Measurements from ENCODE around the gene ROR2. TPM values are rescaled to one million over a fixed set of nuclear protein-coding genes. Genes with fewer than 3 reads are reported as not detected.
A peak's percentile ranks its signal among the peaks of the same experiment; 100 is the strongest.

The ROR2 gene
- polyA plus RNA-seq, 6 donors from 2014 or later: 0.05 TPM; not detected in 5

DNA sequence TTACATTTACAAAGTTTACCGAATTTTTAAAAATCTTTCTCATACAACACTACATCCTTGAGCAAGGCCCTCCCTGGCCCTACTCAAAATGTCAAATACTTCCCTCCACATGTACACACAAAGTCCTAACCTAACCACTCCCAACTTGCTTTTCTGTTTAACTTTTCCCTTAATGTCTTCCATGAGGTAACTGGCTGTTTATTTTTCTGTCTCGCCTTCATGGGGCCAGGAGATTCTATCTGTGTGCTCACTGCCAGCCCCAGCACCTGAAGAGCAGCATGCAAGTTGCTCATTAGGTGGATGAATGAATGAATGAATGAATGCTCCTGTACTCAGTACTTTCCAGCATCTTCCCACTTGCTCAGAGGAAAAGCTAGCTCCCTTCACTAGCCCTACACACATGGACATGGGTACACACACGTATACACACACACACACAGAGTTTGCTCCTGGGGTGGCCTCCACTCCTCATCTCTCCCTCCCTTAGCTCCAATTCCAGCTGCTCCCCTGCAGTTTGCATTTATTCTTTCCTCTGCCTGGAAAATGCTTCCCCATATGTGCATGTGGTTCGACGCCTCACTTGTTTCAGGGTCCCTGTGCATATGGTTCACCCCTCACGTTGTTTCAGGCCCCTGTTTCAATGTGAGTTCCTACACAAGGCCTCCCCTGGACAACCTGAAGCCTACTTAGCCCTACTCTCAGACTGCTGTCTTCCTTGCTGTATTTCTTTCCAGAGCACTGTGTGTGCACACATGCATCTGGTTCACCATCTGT, 165.2 kb downstream of the ROR2 start:
- ATAC-seq (ENCODE audit: low read depth in 2 of 2) (no peak), DNase-seq (no peak)
- peaks cover 0 to 11% of the 10 kb centered on the region in 2 donors for H3K36me3 Mint-ChIP-seq
- no peaks in the 10 kb centered on the region for H3K4me1 Mint-ChIP-seq
- no peak overlapping the region for H3K4me3 Mint-ChIP-seq
- H3K9me3 Mint-ChIP-seq: peaks cover 6 to 19% (median 14%) of the 10 kb centered on the region in 7 donors
- peaks cover 17 to 49% (median 43%) of the 10 kb centered on the region in 3 donors for H3K27me3 Mint-ChIP-seq
- no peak overlapping the region for H3K27ac Mint-ChIP-seq

- H3K27me3 Mint-ChIP-seq: peaks cover 17 to 49% (median 43%) of the 10 kb centered on the region in 3 donors
- H3K9me3 Mint-ChIP-seq: peaks cover 6 to 19% (median 14%) of the 10 kb centered on the region in 7 donors
- H3K36me3 Mint-ChIP-seq: peaks cover 0 to 11% of the 10 kb centered on the region in 2 donors
- DNase-seq (no peak), ATAC-seq (ENCODE audit: low read depth in 2 of 2) (no peak)
- peak overlapping the region in 1 of 6 donors; percentile 76 for H3K27ac Mint-ChIP-seq
- no peaks in the 10 kb centered on the region for H3K4me1 Mint-ChIP-seq
- H3K4me3 Mint-ChIP-seq: peak overlapping the region in 1 of 8 donors; percentile 36
Observed at GRCh38 chr9:91783876-91784672, 166.0 kb downstream of the ROR2 start.

GRCh38 chr9:91783411-91783810, 166.6 kb downstream of the ROR2 start:
- H3K27me3 Mint-ChIP-seq: peaks cover 20 to 49% (median 46%) of the 10 kb centered on the region in 3 donors
- peaks cover 0 to 10% of the 10 kb centered on the region in 2 donors for H3K36me3 Mint-ChIP-seq
- no peak overlapping the region for H3K27ac Mint-ChIP-seq
- H3K9me3 Mint-ChIP-seq: peaks cover 6 to 19% (median 10%) of the 10 kb centered on the region in 7 donors
- ATAC-seq (ENCODE audit: low read depth in 2 of 2): no peak
- no peaks in the 10 kb centered on the region for H3K4me1 Mint-ChIP-seq
- no peak for DNase-seq
- H3K4me3 Mint-ChIP-seq: peak overlapping the region in 1 of 8 donors; percentile 36

GRCh38 chr9:91782708-91783214, 167.3 kb downstream of the ROR2 start:
- ATAC-seq (ENCODE audit: low read depth in 2 of 2): no peak
- Mint-ChIP-seq H3K4me3 (no peak overlapping the region), H3K4me1 (no peaks in the 10 kb centered on the region), H3K27ac (no peak overlapping the region), H3K9me3 (peaks cover 2 to 13% (median 5%) of the 10 kb centered on the region in 7 donors), H3K36me3 (peaks cover 0 to 4% of the 10 kb centered on the region in 2 donors), H3K27me3 (peaks cover 20 to 54% (median 45%) of the 10 kb centered on the region in 3 donors)
- no peak for DNase-seq

DNA sequence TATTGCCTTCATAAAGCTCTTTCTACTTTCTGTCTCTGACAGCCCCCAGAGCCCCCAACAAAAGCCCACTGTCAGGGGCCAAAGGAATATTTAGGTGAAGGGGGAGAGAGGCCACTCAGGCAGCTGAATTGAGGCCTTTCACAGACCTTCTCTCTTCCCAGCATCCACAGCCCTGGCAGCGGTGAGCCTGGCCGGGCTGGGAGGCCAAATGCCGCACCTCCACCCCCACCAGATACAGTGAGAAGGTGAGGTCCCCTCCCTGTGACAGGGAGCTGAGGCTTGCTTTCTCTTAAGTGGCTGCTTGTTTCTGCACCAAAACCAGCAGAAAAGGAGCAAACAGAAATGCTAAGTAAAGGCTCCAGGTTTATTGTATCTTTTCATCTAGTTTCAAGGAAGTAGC, 168.1 kb downstream of the ROR2 start:
- ATAC-seq (ENCODE audit: low read depth in 2 of 2) (no peak), DNase-seq (no peak)
- Mint-ChIP-seq H3K4me3 (no peak overlapping the region), H3K36me3 (no peaks in the 10 kb centered on the region), H3K27me3 (peaks cover 20 to 58% (median 42%) of the 10 kb centered on the region in 3 donors), H3K4me1 (no peaks in the 10 kb centered on the region), H3K27ac (no peak overlapping the region), H3K9me3 (peaks cover 0 to 9% (median 4%) of the 10 kb centered on the region in 7 donors)

GRCh38 chr9:91781116-91781515, 168.9 kb downstream of the ROR2 start:
- H3K9me3 Mint-ChIP-seq: peaks cover 0 to 5% (median 0%) of the 10 kb centered on the region in 7 donors
- H3K27me3 Mint-ChIP-seq: peaks cover 24 to 58% (median 50%) of the 10 kb centered on the region in 3 donors
- ATAC-seq (ENCODE audit: low read depth in 2 of 2) (no peak), DNase-seq (no peak)
- no peak overlapping the region for H3K4me3 Mint-ChIP-seq
- no peaks in the 10 kb centered on the region for H3K36me3 Mint-ChIP-seq
- peak overlapping the region in 1 of 6 donors; percentile 8 for H3K27ac Mint-ChIP-seq
- no peaks in the 10 kb centered on the region for H3K4me1 Mint-ChIP-seq

- no peak overlapping the region for H3K4me3 Mint-ChIP-seq
- H3K36me3 Mint-ChIP-seq: no peaks in the 10 kb centered on the region
- no peaks in the 10 kb centered on the region for H3K9me3 Mint-ChIP-seq
- H3K27ac Mint-ChIP-seq: no peak overlapping the region
- ATAC-seq (ENCODE audit: low read depth in 2 of 2) (no peak), DNase-seq (no peak)
- no peaks in the 10 kb centered on the region for H3K4me1 Mint-ChIP-seq
- H3K27me3 Mint-ChIP-seq: peaks cover 28 to 57% (median 45%) of the 10 kb centered on the region in 3 donors
Observed at GRCh38 chr9:91778031-91778430, 172.0 kb downstream of the ROR2 start.

DNA sequence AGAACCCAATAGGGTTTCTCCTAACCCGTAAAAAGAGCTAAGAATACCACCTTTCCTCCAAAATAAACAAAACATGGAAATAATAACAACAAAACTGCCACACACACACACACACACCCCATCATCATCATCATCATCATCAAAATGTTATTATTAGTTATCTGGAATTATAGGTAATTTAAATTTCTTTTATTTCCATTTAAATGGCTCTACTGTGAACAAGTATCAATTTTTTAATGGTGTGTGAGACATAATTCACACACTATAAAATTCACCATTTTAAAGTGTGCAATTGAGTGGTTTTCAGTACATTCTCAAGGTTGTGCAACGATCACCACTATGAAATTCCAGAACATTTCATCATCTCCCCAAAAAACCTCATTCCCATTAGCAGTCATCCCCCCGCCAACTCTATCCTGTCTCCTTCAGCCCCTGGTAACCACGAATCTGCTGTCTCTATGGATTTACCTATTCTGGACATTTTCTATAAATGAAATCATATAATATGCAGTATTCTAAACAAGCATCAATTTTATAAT, 172.7 kb downstream of the ROR2 start:
- Mint-ChIP-seq H3K4me3 (no peak overlapping the region), H3K27me3 (peaks cover 31 to 51% (median 39%) of the 10 kb centered on the region in 3 donors), H3K36me3 (no peaks in the 10 kb centered on the region), H3K9me3 (no peaks in the 10 kb centered on the region), H3K27ac (no peak overlapping the region), H3K4me1 (no peaks in the 10 kb centered on the region)
- ATAC-seq (ENCODE audit: low read depth in 2 of 2) (no peak), DNase-seq (no peak)

- H3K27me3 Mint-ChIP-seq: peaks cover 31 to 51% (median 39%) of the 10 kb centered on the region in 3 donors
- ATAC-seq (ENCODE audit: low read depth in 2 of 2) (no peak), DNase-seq (no peak)
- no peaks in the 10 kb centered on the region for H3K36me3 Mint-ChIP-seq
- H3K4me1 Mint-ChIP-seq: no peaks in the 10 kb centered on the region
- no peak overlapping the region for H3K4me3 Mint-ChIP-seq
- no peak overlapping the region for H3K27ac Mint-ChIP-seq
- no peaks in the 10 kb centered on the region for H3K9me3 Mint-ChIP-seq
Observed at GRCh38 chr9:91776409-91777291, 173.4 kb downstream of the ROR2 start.

DNA sequence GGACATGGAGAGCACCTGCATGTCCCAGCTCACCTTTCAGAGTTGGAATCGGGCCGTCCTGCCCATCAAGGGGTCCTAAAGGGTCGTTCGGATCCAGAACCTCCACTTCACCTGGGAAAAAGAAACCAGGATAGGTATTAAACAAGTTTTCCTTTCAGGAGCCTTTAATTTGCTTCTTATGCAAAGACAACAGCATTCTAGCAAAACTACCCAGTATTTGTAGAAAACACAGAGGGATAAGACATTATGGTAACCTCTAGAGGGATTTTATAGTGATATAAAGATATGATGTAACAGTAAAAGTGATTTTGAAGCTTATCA, 174.4 kb downstream of the ROR2 start:
- Mint-ChIP-seq H3K27me3 (peaks cover 31 to 51% (median 35%) of the 10 kb centered on the region in 3 donors), H3K4me3 (no peak overlapping the region), H3K36me3 (no peaks in the 10 kb centered on the region), H3K9me3 (no peaks in the 10 kb centered on the region), H3K4me1 (no peaks in the 10 kb centered on the region), H3K27ac (no peak overlapping the region)
- ATAC-seq (ENCODE audit: low read depth in 2 of 2): no peak
- DNase-seq: no peak

- DNase-seq: peak; percentile 34
- Mint-ChIP-seq H3K36me3 (no peaks in the 10 kb centered on the region), H3K27ac (no peak overlapping the region), H3K4me1 (no peaks in the 10 kb centered on the region), H3K9me3 (no peaks in the 10 kb centered on the region), H3K4me3 (no peak overlapping the region), H3K27me3 (peaks cover 31 to 53% (median 37%) of the 10 kb centered on the region in 3 donors)
- peak; percentile 39 to 45 for ATAC-seq (ENCODE audit: low read depth in 2 of 2)
Observed at GRCh38 chr9:91775011-91775707, 174.9 kb downstream of the ROR2 start.

DNA sequence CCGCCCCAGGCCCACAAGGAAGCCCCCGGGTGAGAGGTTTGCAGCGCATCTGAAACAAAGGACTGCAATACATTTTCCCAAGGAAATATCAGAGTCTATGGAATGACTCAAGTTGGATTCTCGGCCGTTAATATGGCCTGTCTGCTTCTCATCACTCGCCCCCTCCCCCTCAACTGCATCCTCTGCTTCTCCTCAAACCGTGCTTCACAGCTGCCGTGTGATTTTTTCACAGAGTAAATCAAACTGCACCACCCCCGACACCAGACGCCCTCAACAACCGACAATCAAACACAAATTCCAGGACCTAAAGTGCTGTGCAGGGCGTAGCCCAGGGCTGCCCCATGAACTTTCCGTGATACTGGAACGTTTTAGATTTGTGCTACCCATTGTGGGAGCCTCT, 176.9 kb downstream of the ROR2 start:
- no peaks in the 10 kb centered on the region for H3K4me1 Mint-ChIP-seq

More for the DNA sequence above, 176.9 kb downstream of the ROR2 start:
- Mint-ChIP-seq H3K36me3 (no peaks in the 10 kb centered on the region), H3K4me3 (peak overlapping the region in 1 of 8 donors; percentile 34), H3K27ac (no peak overlapping the region), H3K27me3 (peaks cover 28 to 63% (median 42%) of the 10 kb centered on the region in 3 donors), H3K9me3 (no peaks in the 10 kb centered on the region)
- DNase-seq (no peak), ATAC-seq (ENCODE audit: low read depth in 2 of 2) (no peak)

Measured in naive B cell (primary cell).